A673 (cell line): ENCODE results near the gene C10orf88. TPM values are rescaled to one million over a fixed set of nuclear protein-coding genes. Genes with fewer than 3 reads are reported as not detected.

Experiments
- BruUV-seq: library from RNA; stranded (reverse); fragments of 400-500 nt; replicated peaks from 2 replicates; lab custom pipeline; 2021; lab: Mats Ljungman, UMichigan
- CTCF ChIA-PET: fragments of 300-600 bp; sonication (Branson Sonifier 250); formaldehyde crosslinking; loops from one replicate; lab custom pipeline; 2022; ENCODE audit warnings: antibody characterized with exemption; lab: Charles Lee
- POLR2A ChIA-PET: fragments of 300-600 bp; sonication (Branson Sonifier 250); formaldehyde crosslinking; loops from one replicate; lab custom pipeline; 2022; ENCODE audit warnings: antibody characterized with exemption; ENCODE audit not compliant: low non-redundant PET; lab: Charles Lee
- DNase-seq: peaks from one replicate; pipeline ENCODE4 v3.0.0-alpha.2; 2015; ENCODE audit warnings: low spot score
- H3K27ac ChIP-seq: fragments of 200-600 bp; sonication (generic); 2 replicates; pipeline ENCODE4 v1.5.1; 2016; ENCODE audit warnings: mixed run types, low read depth, mild to moderate bottlenecking, mixed read lengths, antibody characterized with exemption, low read length; ENCODE audit not compliant: poor library complexity, severe bottlenecking
- H3K27me3 ChIP-seq: fragments of 200-600 bp; sonication (generic); replicated peaks from 2 replicates; pipeline ENCODE4 v1.6.1; 2017; ENCODE audit warnings: mixed run types, low read depth, mild to moderate bottlenecking, mixed read lengths, antibody characterized with exemption, low read length; ENCODE audit not compliant: insufficient read depth, poor library complexity
- H3K36me3 ChIP-seq: fragments of 200-600 bp; sonication (generic); 2 replicates; pipeline ENCODE4 v1.6.1; 2016; ENCODE audit warnings: mixed run types, mild to moderate bottlenecking, mixed read lengths, antibody characterized with exemption, low read length; ENCODE audit not compliant: insufficient read depth, poor library complexity, severe bottlenecking
- H3K4me1 ChIP-seq: fragments of 200-600 bp; sonication (generic); 2 replicates; pipeline ENCODE4 v1.6.1; 2017; ENCODE audit warnings: mixed run types, mild to moderate bottlenecking, mixed read lengths, antibody characterized with exemption, low read length; ENCODE audit not compliant: insufficient read depth, poor library complexity, severe bottlenecking
- H3K4me3 ChIP-seq: fragments of 200-600 bp; sonication (generic); 2 replicates; pipeline ENCODE4 v1.5.1; 2016; ENCODE audit warnings: low read depth, mixed run types, mild to moderate bottlenecking, mixed read lengths, low read length; ENCODE audit not compliant: poor library complexity, severe bottlenecking
- H3K9me3 ChIP-seq: fragments of 200-600 bp; sonication (generic); 2 replicates; pipeline ENCODE4 v1.6.1; 2016; ENCODE audit warnings: mixed run types, low read depth, mild to moderate bottlenecking, mixed read lengths, antibody characterized with exemption, low read length; ENCODE audit not compliant: poor library complexity, severe bottlenecking
- CTCF ChIP-seq: fragments of 300-800, 200-600 bp; sonication (generic); conservative IDR thresholded peaks from 2 replicates; pipeline ENCODE4 v1.5.1; 2017; ENCODE audit warnings: low read depth, mild to moderate bottlenecking, antibody characterized with exemption, low read length, moderate library complexity, mixed read lengths
- EZH2 ChIP-seq: fragments of 200-600 bp; sonication (generic); IDR thresholded peaks from 2 replicates; pipeline ENCODE4 v1.6.1; 2017; ENCODE audit warnings: borderline replicate concordance, low read depth, mild to moderate bottlenecking, mixed read lengths, antibody characterized with exemption, low read length; ENCODE audit not compliant: poor library complexity, severe bottlenecking
- intact Hi-C: fragments of 100-400 bp; cut with micrococcal nuclease; formaldehyde crosslinking; loops from one replicate; pipeline ENCODE4 v1.10.0; 2022; ENCODE audit not compliant: unreplicated experiment
- total RNA-seq: library from RNA; stranded (reverse); gene quantifications from 2 replicates; pipeline ENCODE4 v1.2.3, GENCODE V29; 2021

The C10orf88 gene
- total RNA-seq, 1 experiment from 2014 or later = 17.7 TPM

- CTCF ChIA-PET = no interaction called here
- no peaks in the 10 kb centered on the region for H3K27me3 ChIP-seq
- intact Hi-C loops = no loop called here
- H3K4me1 ChIP-seq = no peaks in the 10 kb centered on the region
- no peak for DNase-seq
- H3K27ac ChIP-seq = no peak overlapping the region
- TF ChIP-seq CTCF (no peak), EZH2 (no peak)
- POLR2A ChIA-PET = no interaction called here
- no peaks in the 10 kb centered on the region for H3K36me3 ChIP-seq
- peaks cover 6% of the 10 kb centered on the region for H3K9me3 ChIP-seq
- H3K4me3 ChIP-seq = peak overlapping the region; percentile 91
- TSS peak; percentile 66 for BruUV-seq
Observed at GRCh38 chr10:122954731-122955050, 664 bp upstream of the C10orf88 start.

- intact Hi-C loops = no loop called here
- BruUV-seq = no TSS peak
- no peak overlapping the region for H3K27ac ChIP-seq
- TF ChIP-seq EZH2 (no peak), CTCF (no peak)
- H3K9me3 ChIP-seq = no peaks in the 10 kb centered on the region
- no peaks in the 10 kb centered on the region for H3K27me3 ChIP-seq
- ChIA-PET POLR2A (no interaction called here), CTCF (no interaction called here)
- H3K36me3 ChIP-seq = no peaks in the 10 kb centered on the region
- no peak for DNase-seq
- H3K4me3 ChIP-seq = no peak overlapping the region
- H3K4me1 ChIP-seq = no peaks in the 10 kb centered on the region
Observed at GRCh38 chr10:122949296-122949695, 4.7 kb downstream of the C10orf88 start.

GRCh38 chr10:122939856-122940543, 14.0 kb downstream of the C10orf88 start:
- peak; percentile 4 for DNase-seq
- Histone ChIP-seq H3K27ac (no peak overlapping the region), H3K4me1 (no peaks in the 10 kb centered on the region), H3K36me3 (peaks cover 22% of the 10 kb centered on the region), H3K9me3 (no peaks in the 10 kb centered on the region), H3K27me3 (no peaks in the 10 kb centered on the region), H3K4me3 (no peak overlapping the region)
- no TSS peak for BruUV-seq
- CTCF ChIA-PET = no interaction called here
- TF ChIP-seq EZH2 (no peak), CTCF (no peak)
- POLR2A ChIA-PET = no interaction called here
- intact Hi-C loops = no loop called here
